HCT116 (cell line): ENCODE results near the gene TRIM24. TPM values are rescaled to one million over a fixed set of nuclear protein-coding genes. Genes with fewer than 3 reads are reported as not detected.

Experiments used
- ATAC-seq: fragments of 200-7000 bp; cut with Tn5 transposase; 2 replicates; pipeline ENCODE4 v1.9.1; 2020; ENCODE audit warnings: mild to moderate bottlenecking, moderate library complexity
- BruUV-seq: library from RNA; stranded (reverse); fragments of 400-500 nt; replicated peaks from 2 replicates; lab custom pipeline; 2021; lab: Mats Ljungman, UMichigan
- CTCF ChIA-PET: fragments of 300-600 bp; sonication (Branson Sonifier 250); formaldehyde crosslinking; loops from one replicate; lab custom pipeline; 2021; ENCODE audit warnings: antibody characterized with exemption; lab: Charles Lee
- POLR2A ChIA-PET: fragments of 300-600, 350-600 bp; sonication (Branson Sonifier 250); formaldehyde crosslinking; loops from one replicate; lab custom pipeline; 2021; ENCODE audit warnings: antibody characterized with exemption; lab: Charles Lee
- RAD21 ChIA-PET, 2 experiments: fragments of 300-600 bp; sonication (Branson Sonifier 250); formaldehyde crosslinking; loops; one replicate each; lab custom pipeline; 2023; ENCODE audit warnings: low total read pairs in 2 of 2; ENCODE audit not compliant: uncharacterized antibody in 2 of 2, unreplicated experiment in 2 of 2, low non-redundant PET in 1 of 2; lab: Charles Lee
- DNase-seq: peaks from one replicate; pipeline ENCODE4 v3.0.0-alpha.2; 2010; ENCODE audit warnings: low read depth, low spot score
- H2AFZ ChIP-seq: fragments of 200-600 bp; shearing (Covaris generic), sonication (generic); 2 replicates; pipeline ENCODE4 v1.6.1; 2017; ENCODE audit warnings: low read depth, mixed run types, mixed read lengths, antibody characterized with exemption, low read length; ENCODE audit not compliant: poor library complexity, severe bottlenecking
- H3K27ac ChIP-seq: 2 replicates; pipeline ENCODE4 v1.5.1; 2012; ENCODE audit warnings: low read depth, low read length
- H3K27me3 ChIP-seq: fragments of 200-600 bp; sonication (generic); 2 replicates; pipeline ENCODE4 v1.6.1; 2016; ENCODE audit warnings: mixed run types, low read length, mixed read lengths; ENCODE audit not compliant: insufficient read depth
- H3K36me3 ChIP-seq, 2 experiments: fragments of 200-500 bp in 1 of 2; fragments of 200-600 bp in 1 of 2; sonication (Bioruptor generic) in 1 of 2; sonication (generic) in 1 of 2; 2 replicates each; pipeline versions ENCODE4 v1.5.1 to v1.6.1; 2014 to 2016; ENCODE audit warnings: low read length in 2 of 2, inconsistent platforms in 1 of 2, mixed read lengths in 1 of 2, mixed run types in 1 of 2; ENCODE audit not compliant: insufficient read depth in 2 of 2, control insufficient read depth in 1 of 2
- H3K4me1 ChIP-seq, 2 experiments: fragments of 200-600 bp in 1 of 2; sonication (generic) in 1 of 2; 2 replicates each; pipeline versions ENCODE4 v1.5.1 to v1.6.1; 2012 to 2017; ENCODE audit warnings: low read length in 2 of 2, inconsistent platforms in 1 of 2, mild to moderate bottlenecking in 1 of 2, mixed read lengths in 1 of 2, mixed run types in 1 of 2, moderate library complexity in 1 of 2; ENCODE audit not compliant: insufficient read depth in 2 of 2, control insufficient read depth in 1 of 2
- H3K4me2 ChIP-seq: fragments of 200-600 bp; sonication (generic); 2 replicates; pipeline ENCODE4 v1.6.1; 2017; ENCODE audit warnings: mixed run types, low read length, mixed read lengths
- H3K4me3 ChIP-seq, 2 experiments: fragments of 200-600 bp in 1 of 2; sonication (generic) in 1 of 2; replicated peaks in 1 of 2; 2 replicates each; pipeline ENCODE4 v1.5.1; 2011 to 2016; ENCODE audit warnings: low read length in 2 of 2, control low read depth in 1 of 2, low read depth in 1 of 2, mild to moderate bottlenecking in 1 of 2, mixed read lengths in 1 of 2, mixed run types in 1 of 2
- H3K79me2 ChIP-seq: fragments of 200-600 bp; sonication (generic); 2 replicates; pipeline ENCODE4 v1.6.1; 2017; ENCODE audit warnings: mild to moderate bottlenecking, mixed run types, low read length, moderate library complexity, mixed read lengths; ENCODE audit not compliant: insufficient read depth
- H3K9ac ChIP-seq: fragments of 200-600 bp; sonication (generic); 2 replicates; pipeline ENCODE4 v1.6.1; 2016; ENCODE audit warnings: low read length, mixed read lengths
- H3K9me2 ChIP-seq: fragments of 200-600 bp; sonication (generic), shearing (Covaris generic); 2 replicates; pipeline ENCODE4 v1.6.1; 2017; ENCODE audit warnings: mixed run types, mild to moderate bottlenecking, moderate library complexity; ENCODE audit not compliant: insufficient read depth
- H3K9me3 ChIP-seq, 2 experiments: fragments of 200-500 bp in 1 of 2; fragments of 200-600 bp in 1 of 2; sonication (Bioruptor generic) in 1 of 2; sonication (generic) in 1 of 2; 2 replicates each; pipeline ENCODE4 v1.6.1; 2014 to 2017; ENCODE audit warnings: low read length in 2 of 2, mixed read lengths in 2 of 2, inconsistent platforms in 1 of 2, low read depth in 1 of 2, mild to moderate bottlenecking in 1 of 2, mixed run types in 1 of 2, moderate library complexity in 1 of 2; ENCODE audit not compliant: control insufficient read depth in 1 of 2, insufficient read depth in 1 of 2
- H4K20me1 ChIP-seq: fragments of 200-600 bp; sonication (generic), shearing (Covaris generic); 2 replicates; pipeline ENCODE4 v1.6.1; 2017; ENCODE audit warnings: mixed run types, mild to moderate bottlenecking, moderate library complexity; ENCODE audit not compliant: insufficient read depth
- CBX3 ChIP-seq: IDR thresholded peaks from 2 replicates; pipeline ENCODE4 v1.6.1; 2012; ENCODE audit warnings: low read depth
- EGR1 ChIP-seq: IDR thresholded peaks from 2 replicates; pipeline ENCODE4 v1.6.1; 2012; ENCODE audit warnings: low read depth
- ELF1 ChIP-seq: IDR thresholded peaks from 2 replicates; pipeline ENCODE4 v1.6.1; 2012; ENCODE audit warnings: low read depth, borderline replicate concordance
- EZH2 ChIP-seq: fragments of 200-600 bp; sonication (generic); IDR thresholded peaks from 2 replicates; pipeline ENCODE4 v1.6.1; 2017; ENCODE audit warnings: antibody characterized with exemption, mixed run types
- EZH2phosphoT487 ChIP-seq: fragments of 200-600 bp; IDR thresholded peaks from 2 replicates; pipeline ENCODE4 v1.6.1; 2018; ENCODE audit warnings: antibody characterized with exemption, borderline replicate concordance
- FOSL1 ChIP-seq: IDR thresholded peaks from 2 replicates; pipeline ENCODE4 v1.6.1; 2012; ENCODE audit warnings: low read depth
- POLR2AphosphoS5 ChIP-seq: IDR thresholded peaks from 2 replicates; pipeline ENCODE4 v1.6.1; 2011; ENCODE audit warnings: mild to moderate bottlenecking, low read depth, low read length, moderate library complexity
- SIN3A ChIP-seq: IDR thresholded peaks from 2 replicates; pipeline ENCODE4 v1.6.1; 2012; ENCODE audit warnings: low read depth
- SRF ChIP-seq: IDR thresholded peaks from 2 replicates; pipeline ENCODE4 v1.6.1; 2012; ENCODE audit warnings: low read depth
- ZNF274 ChIP-seq: fragments of 200-500 bp; sonication (Bioruptor generic); IDR thresholded peaks from 2 replicates; pipeline ENCODE4 v1.6.1; 2014; ENCODE audit warnings: mild to moderate bottlenecking, low read depth, low read length, inconsistent platforms
- intact Hi-C: fragments of 100-400 bp; cut with micrococcal nuclease; formaldehyde crosslinking; loops from 2 replicates; pipeline ENCODE4 v1.10.0; 2022
- total RNA-seq: library from RNA; stranded (reverse); gene quantifications from one replicate; pipeline ENCODE4 v1.2.1, GENCODE V29; 2021; ENCODE audit not compliant: unreplicated experiment
- TF ChIP-seq, protein P1 (sequence below): IDR thresholded peaks from 2 replicates; pipeline ENCODE4 v1.6.1; 2012; ENCODE audit warnings: low read depth

Gene TRIM24
- total RNA-seq, 1 experiment from 2014 or later = 12.8 TPM

DNA sequence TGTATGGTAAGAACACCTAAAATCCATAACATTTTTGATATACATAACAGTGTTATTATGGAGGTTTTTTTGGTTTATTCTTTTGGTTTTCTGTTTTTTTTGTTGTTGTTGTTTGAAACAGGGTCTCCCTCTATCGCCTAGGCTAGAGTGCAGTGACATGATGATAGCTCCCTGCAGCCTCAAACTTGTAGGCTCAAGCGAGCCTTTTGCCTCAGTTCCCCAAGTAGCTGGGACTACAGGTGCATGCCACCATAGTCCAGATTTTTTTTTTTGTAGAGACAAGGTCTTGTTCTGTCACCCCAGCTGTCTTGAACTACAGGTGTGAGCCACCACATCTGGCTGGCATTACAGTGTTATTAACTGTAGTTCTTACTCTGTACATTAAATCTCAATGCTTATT lies 83.7 kb downstream of the TRIM24 start:
- no peaks in the 10 kb centered on the region for H3K9me2 ChIP-seq
- POLR2A ChIA-PET = no interaction called here
- TF ChIP-seq POLR2AphosphoS5 = no peak
- TF ChIP-seq, protein P1, sequence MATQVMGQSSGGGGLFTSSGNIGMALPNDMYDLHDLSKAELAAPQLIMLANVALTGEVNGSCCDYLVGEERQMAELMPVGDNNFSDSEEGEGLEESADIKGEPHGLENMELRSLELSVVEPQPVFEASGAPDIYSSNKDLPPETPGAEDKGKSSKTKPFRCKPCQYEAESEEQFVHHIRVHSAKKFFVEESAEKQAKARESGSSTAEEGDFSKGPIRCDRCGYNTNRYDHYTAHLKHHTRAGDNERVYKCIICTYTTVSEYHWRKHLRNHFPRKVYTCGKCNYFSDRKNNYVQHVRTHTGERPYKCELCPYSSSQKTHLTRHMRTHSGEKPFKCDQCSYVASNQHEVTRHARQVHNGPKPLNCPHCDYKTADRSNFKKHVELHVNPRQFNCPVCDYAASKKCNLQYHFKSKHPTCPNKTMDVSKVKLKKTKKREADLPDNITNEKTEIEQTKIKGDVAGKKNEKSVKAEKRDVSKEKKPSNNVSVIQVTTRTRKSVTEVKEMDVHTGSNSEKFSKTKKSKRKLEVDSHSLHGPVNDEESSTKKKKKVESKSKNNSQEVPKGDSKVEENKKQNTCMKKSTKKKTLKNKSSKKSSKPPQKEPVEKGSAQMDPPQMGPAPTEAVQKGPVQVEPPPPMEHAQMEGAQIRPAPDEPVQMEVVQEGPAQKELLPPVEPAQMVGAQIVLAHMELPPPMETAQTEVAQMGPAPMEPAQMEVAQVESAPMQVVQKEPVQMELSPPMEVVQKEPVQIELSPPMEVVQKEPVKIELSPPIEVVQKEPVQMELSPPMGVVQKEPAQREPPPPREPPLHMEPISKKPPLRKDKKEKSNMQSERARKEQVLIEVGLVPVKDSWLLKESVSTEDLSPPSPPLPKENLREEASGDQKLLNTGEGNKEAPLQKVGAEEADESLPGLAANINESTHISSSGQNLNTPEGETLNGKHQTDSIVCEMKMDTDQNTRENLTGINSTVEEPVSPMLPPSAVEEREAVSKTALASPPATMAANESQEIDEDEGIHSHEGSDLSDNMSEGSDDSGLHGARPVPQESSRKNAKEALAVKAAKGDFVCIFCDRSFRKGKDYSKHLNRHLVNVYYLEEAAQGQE = no peak
- no peak for TF ChIP-seq FOSL1
- no peak for TF ChIP-seq SIN3A
- no peak for TF ChIP-seq EGR1
- no peak for TF ChIP-seq EZH2
- TF ChIP-seq SRF = no peak
- TF ChIP-seq ELF1 = no peak
- TF ChIP-seq ZNF274 = no peak
- TF ChIP-seq EZH2phosphoT487 = no peak
- no peak for TF ChIP-seq CBX3
- TF ChIP-seq, all 23 proteins: peak for 0
- ChIA-PET RAD21 (no interaction called here), CTCF (no interaction called here)
- Histone ChIP-seq H3K27me3 (no peaks in the 10 kb centered on the region), H3K9ac (no peak overlapping the region), H3K27ac (no peak overlapping the region), H3K4me1 (no peaks in the 10 kb centered on the region), H3K36me3 (no peaks in the 10 kb centered on the region), H3K4me3 (no peak overlapping the region), H3K4me2 (no peak overlapping the region), H3K79me2 (no peaks in the 10 kb centered on the region), H2AFZ (no peak overlapping the region), H3K9me3 (no peaks in the 10 kb centered on the region), H4K20me1 (no peaks in the 10 kb centered on the region)
- DNase-seq (no peak), ATAC-seq (no peak)
- no TSS peak for BruUV-seq
- intact Hi-C loops = no loop called here
